Measurements from ENCODE around the gene CERS1.

The CERS1 gene

DNA sequence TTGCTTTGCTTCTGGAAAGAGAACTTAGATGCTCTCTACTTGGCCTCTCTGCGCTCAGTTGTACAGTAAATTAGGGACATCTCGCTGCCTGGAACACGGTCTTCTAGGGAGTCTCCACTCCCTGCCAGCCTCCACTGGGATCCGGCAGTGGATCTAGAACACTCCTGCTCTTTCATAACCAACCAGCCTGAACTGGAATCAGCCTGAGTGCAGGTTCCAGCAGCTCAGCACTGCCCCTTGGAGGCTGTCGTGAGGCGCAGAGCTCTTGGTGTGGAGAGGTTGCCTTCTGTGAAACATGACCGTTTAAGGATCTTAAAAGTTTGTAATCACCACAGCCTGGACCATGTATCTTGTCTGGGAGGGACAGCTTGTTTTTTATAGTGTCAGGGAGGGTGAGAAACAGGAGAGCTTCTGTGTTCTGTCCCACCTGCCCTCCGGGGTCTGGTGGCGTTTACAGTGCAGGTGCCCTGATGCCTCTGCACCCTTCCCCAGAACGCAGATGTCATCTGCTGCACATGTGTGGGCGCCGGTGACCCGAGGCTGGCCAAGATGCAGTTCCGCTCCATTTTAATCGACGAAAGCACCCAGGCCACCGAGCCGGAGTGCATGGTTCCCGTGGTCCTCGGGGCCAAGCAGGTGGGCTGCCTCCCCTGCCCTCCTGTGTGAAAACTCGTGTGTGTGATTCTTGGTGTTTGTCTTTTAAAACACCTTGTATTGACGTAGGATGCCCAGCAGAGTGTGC, 39.4 kb downstream of the CERS1 start:
- no peak for DNase-seq (ENCODE audit: low read depth)

GRCh38 chr19:18855647-18856384, 40.1 kb downstream of the CERS1 start:
- no peak for DNase-seq (ENCODE audit: low read depth)

DNA sequence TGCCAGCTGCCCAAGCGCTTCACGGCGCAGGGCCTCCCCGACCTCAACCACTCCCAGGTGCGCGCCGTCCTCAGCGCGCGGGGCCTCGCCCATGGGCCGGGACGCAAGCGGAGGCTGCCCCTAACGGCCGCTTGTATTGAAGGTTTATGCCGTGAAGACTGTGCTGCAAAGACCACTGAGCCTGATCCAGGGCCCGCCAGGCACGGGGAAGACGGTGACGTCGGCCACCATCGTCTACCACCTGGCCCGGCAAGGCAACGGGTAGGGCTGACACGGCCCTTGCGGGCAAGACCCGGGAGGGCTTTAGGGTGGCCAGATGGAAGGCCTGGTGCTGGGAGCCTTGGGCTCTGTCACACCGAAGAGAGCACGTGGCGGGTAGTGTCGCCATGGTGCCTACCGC, 41.0 kb downstream of the CERS1 start:
- no peak for DNase-seq (ENCODE audit: low read depth)

GRCh38 chr19:18853755-18854427, 42.1 kb downstream of the CERS1 start:
- DNase-seq (ENCODE audit: low read depth), result no peak

- DNase-seq (ENCODE audit: low read depth), result no peak
Measured at GRCh38 chr19:18852648-18853047, 43.3 kb downstream of the CERS1 start.

GRCh38 chr19:18851673-18852325, 44.2 kb downstream of the CERS1 start:
- no peak for DNase-seq (ENCODE audit: low read depth)

GRCh38 chr19:18850471-18851375, 45.2 kb downstream of the CERS1 start:
- no peak for DNase-seq (ENCODE audit: low read depth)

DNA sequence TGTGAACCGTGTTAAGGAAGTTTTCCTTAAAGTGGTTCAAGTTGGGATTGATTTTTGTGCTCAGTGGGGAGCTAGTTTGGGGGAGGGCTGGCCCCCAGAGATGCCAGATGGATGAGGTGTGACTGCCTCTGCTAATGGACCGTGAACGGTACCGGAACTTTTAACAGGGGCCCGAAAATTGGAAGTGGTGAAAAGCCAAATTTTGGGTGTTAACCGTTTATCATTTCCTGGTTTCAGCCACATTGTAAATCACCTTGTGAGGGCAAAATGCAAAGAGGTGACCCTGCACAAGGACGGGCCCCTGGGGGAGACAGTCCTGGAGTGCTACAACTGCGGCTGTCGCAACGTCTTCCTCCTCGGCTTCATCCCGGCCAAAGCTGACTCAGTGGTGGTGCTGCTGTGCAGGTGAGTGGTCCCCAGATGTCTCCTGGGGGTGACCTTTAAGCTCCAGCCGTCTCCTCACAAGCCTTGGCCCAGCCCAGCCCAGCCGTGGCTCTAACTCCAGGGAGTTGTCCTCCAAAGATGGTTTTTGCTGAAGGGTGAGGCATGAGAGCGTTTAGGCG, 46.0 kb downstream of the CERS1 start:
- no peak for DNase-seq (ENCODE audit: low read depth)

- DNase-seq (ENCODE audit: low read depth), result no peak
Measured at GRCh38 chr19:18848878-18849661, 46.9 kb downstream of the CERS1 start.

- DNase-seq (ENCODE audit: low read depth), result no peak
Measured at GRCh38 chr19:18847549-18848463, 48.2 kb downstream of the CERS1 start.

DNA sequence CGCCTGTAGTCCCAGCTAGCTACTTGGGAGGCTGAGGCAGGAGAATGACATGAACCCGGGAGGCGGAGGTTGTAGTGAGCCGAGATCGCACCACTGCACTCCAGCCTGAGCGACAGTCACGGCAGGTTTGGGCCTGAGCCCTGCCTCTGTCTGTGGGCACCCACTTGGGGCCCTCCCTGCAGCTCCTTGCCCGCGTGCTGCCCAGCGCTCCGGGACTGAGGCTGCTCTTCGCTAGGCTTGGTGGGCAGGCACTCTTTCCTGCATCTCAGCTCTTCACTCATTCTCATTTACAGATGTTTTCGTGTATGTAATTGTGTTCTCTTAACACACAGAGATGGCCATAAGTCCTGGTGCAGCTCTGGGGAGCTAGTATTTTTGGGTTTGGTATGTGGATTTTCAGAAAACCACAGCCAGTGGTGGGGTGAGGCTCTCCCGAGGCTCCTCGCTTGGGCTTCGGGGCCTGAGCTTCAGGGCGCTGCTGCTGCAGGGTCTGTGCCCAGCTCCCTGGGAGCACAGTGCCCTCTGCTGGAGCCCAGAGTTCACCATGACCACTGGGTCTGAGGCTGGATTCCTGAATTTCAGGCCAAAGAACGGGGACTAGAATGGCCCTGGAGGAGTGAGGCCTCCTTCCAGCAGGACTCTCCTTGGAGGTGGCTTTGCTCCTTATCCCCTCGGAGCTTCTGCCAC, 49.0 kb downstream of the CERS1 start:
- DNase-seq (ENCODE audit: low read depth), result peak; percentile 32

- DNase-seq (ENCODE audit: low read depth), result no peak
Measured at GRCh38 chr19:18845961-18846360, 50.0 kb downstream of the CERS1 start.

GRCh38 chr19:18844806-18845329, 51.1 kb downstream of the CERS1 start:
- no peak for DNase-seq (ENCODE audit: low read depth)

DNA sequence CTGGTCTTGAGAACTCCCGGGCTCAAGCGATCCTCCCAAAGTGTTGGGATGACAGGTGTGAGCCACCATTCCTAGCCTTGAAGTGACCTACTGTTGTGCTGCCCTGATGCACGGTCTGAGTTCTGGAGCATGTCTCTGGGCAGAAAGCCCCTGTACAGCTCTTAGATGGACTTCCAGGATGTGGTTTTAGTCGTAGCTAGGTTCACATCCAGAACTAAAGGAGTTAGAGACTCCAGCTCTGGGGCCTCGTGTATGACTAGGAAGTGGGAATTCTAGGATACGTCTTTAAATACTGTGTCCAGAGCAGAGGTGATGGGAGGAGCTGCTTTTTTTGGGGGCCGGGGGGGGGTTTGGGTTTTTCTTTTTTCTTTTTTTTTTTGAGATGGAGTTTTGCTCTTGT, 52.0 kb downstream of the CERS1 start:
- no peak for DNase-seq (ENCODE audit: low read depth)

- no peak for DNase-seq (ENCODE audit: low read depth)
Measured at GRCh38 chr19:18842166-18842565, 53.8 kb downstream of the CERS1 start.

DNA sequence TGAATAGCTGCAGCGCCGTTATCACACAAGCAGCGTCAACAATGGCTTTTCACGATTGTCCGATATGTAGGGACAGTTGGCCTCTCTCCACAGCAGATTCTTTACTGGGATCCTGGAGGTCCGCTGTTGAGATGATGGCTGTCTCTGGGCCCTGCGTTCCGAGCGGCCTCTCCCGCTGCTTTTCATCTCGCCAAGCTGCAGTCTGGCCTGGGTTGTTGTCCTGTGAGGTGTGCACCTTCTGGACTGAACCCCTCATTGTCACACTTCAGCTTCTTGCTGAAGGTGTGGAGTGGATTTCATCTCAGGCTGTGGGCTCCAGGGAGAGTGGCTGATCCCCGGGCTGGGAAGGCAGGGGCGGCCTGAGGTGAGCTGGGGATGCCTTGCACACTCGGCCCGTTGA, 54.6 kb downstream of the CERS1 start:
- DNase-seq (ENCODE audit: low read depth), result no peak

- DNase-seq (ENCODE audit: low read depth), result no peak
Measured at GRCh38 chr19:18840288-18841267, 55.4 kb downstream of the CERS1 start.
